ENCODE measurements around the gene NLRC5.

- TF ChIP-seq CTCF (IDR thresholded peaks at IDR 0.05) (no peak), POLR2A (IDR thresholded peaks at IDR 0.05) (no peak)
These were observed 83.4 kb downstream of the NLRC5 start for GRCh38 chr16:57072616-57073275.

Measured in body of pancreas (tissue), 4 donors.